ENCODE measurements around the gene DBI. TPM values are rescaled to one million over a fixed set of nuclear protein-coding genes. Genes with fewer than 3 reads are reported as not detected.

The DBI gene
- total RNA-seq (2021) (215 and 230 TPM in 2 replicates), Bru-seq, nascent RNA (percentile 91 among the genes with signal in this experiment), BruChase-seq, experiment 1, labeled RNA remaining after a 2-hour chase (percentile 80 among the genes with signal in this experiment), BruChase-seq, experiment 2, labeled RNA remaining after a 6-hour chase (percentile 90 among the genes with signal in this experiment)
- long read RNA-seq, transcript DBI-202 (4 exons, 637 nt), result major isoform, 431 of 448 reads
- long read RNA-seq, transcript DBI-204 (5 exons, 576 nt), result minor isoform, 8 of 448 reads
- long read RNA-seq, partial matches to known transcripts, result 2 of 448 reads
- long read RNA-seq, other reads (novel, unspliced or antisense), result 5 of 448 reads

GRCh38 chr2:119366649-119367471, at the start of gene DBI, which contains the start of gene C2orf76:
Gene DBI, plus strand, starts transcription at chr2:119366977. Its CDS starts 75 bp downstream, at chr2:119367052.
Gene C2orf76, minus strand, starts transcription at chr2:119366834. Its CDS starts 26,875 bp downstream, at chr2:119339959.
- CTCF ChIA-PET, result interaction anchor here (0.6 to 1.2 kb wide), 2 partner anchors 21 to 24 kb away, joined by 3 to 9 read pairs; no protein-coding TSS in a partner anchor
- H3K27ac ChIP-seq (ENCODE audit: low read depth, low read length, poor library complexity, severe bottlenecking), result peak within 1 kb of the TSS; percentile 85

DNA sequence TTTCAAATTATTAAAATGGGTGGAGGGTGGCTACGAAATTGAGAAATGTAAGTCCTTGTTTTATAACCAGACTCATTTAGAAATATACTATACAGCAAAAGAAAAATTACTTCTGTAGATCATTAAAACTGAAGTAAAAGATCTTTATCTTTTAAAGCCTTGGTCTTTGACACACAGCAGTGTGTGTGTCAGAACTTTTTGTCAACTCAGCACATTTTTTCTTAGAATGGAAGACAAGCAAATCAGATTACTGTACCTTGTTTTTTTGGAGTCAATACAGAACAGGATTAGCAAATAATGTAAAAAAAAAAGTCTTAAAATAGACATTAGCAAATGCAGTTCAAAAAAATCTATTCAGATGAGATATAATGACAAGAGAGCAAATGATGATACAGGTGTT, 49.2 kb upstream of the DBI start:
- POLR2A ChIA-PET (ENCODE audit: low non-redundant PET), result no interaction called here

More at GRCh38 chr2:119366649-119367471, at the start of gene DBI, which contains the start of gene C2orf76:
- H3K36me3 ChIP-seq (ENCODE audit: insufficient read depth, low read length, poor library complexity, severe bottlenecking), result peaks cover 39% of the 10 kb centered on the region
- intact Hi-C loops (cut with micrococcal nuclease; ENCODE audit: unreplicated experiment), result no loop called here
- DNase-seq (ENCODE audit: low spot score), result peak; percentile 98
- no peak for TF ChIP-seq CTCF (conservative IDR thresholded peaks at IDR 0.05; ENCODE audit: low read depth, low read length)
- TF ChIP-seq EZH2 (IDR thresholded peaks at IDR 0.05; ENCODE audit: borderline replicate concordance, low read depth, low read length, poor library complexity, severe bottlenecking), result no peak
- H3K27me3 ChIP-seq (replicated peaks; ENCODE audit: insufficient read depth, low read depth, low read length, poor library complexity), result no peaks in the 10 kb centered on the region
- POLR2A ChIA-PET (ENCODE audit: low non-redundant PET), result interaction anchor here (0.6 to 1.3 kb wide), 3 partner anchors 14 to 147 kb away, joined by 3 read pairs; no protein-coding TSS in a partner anchor
- peak within 1 kb of the TSS; percentile 66 for H3K4me3 ChIP-seq (ENCODE audit: low read depth, low read length, poor library complexity, severe bottlenecking)
- no peaks in the 10 kb centered on the region for H3K9me3 ChIP-seq (ENCODE audit: low read depth, low read length, poor library complexity, severe bottlenecking)
- H3K4me1 ChIP-seq (ENCODE audit: insufficient read depth, low read length, poor library complexity, severe bottlenecking), result peaks cover 11% of the 10 kb centered on the region
- BruUV-seq (replicated peaks), result TSS peak; percentile 30

More for the DNA sequence above, 49.2 kb upstream of the DBI start:
- H3K27me3 ChIP-seq (replicated peaks; ENCODE audit: insufficient read depth, low read depth, low read length, poor library complexity), result no peaks in the 10 kb centered on the region
- no peak for DNase-seq (ENCODE audit: low spot score)
- no peak overlapping the region for H3K4me3 ChIP-seq (ENCODE audit: low read depth, low read length, poor library complexity, severe bottlenecking)
- no TSS peak for BruUV-seq (replicated peaks)
- intact Hi-C loops (cut with micrococcal nuclease; ENCODE audit: unreplicated experiment), result loop anchor here (5.0 to 10.0 kb wide), 2 partner anchors 40 to 347 kb away; no protein-coding TSS in a partner anchor
- TF ChIP-seq EZH2 (IDR thresholded peaks at IDR 0.05; ENCODE audit: borderline replicate concordance, low read depth, low read length, poor library complexity, severe bottlenecking), result no peak
- no peak for TF ChIP-seq CTCF (conservative IDR thresholded peaks at IDR 0.05; ENCODE audit: low read depth, low read length)
- CTCF ChIA-PET, result no interaction called here
- H3K9me3 ChIP-seq (ENCODE audit: low read depth, low read length, poor library complexity, severe bottlenecking), result no peaks in the 10 kb centered on the region
- no peaks in the 10 kb centered on the region for H3K36me3 ChIP-seq (ENCODE audit: insufficient read depth, low read length, poor library complexity, severe bottlenecking)
- H3K4me1 ChIP-seq (ENCODE audit: insufficient read depth, low read length, poor library complexity, severe bottlenecking), result peaks cover 8% of the 10 kb centered on the region
- H3K27ac ChIP-seq (ENCODE audit: low read depth, low read length, poor library complexity, severe bottlenecking), result no peak overlapping the region
